ENCODE data around the gene ACOT6.
"Not testable (repeated sequence)": the region's sequence is repeated elsewhere in the genome, so short reads cannot be mapped to it uniquely, and the experiment has no call there.

Gene ACOT6

GRCh38 chr14:73602994-73603393 lies 9.3 kb upstream of the ACOT6 start:
- DNase-seq = no peak

- no peak for DNase-seq
Observed at GRCh38 chr14:73606271-73606670, 6.0 kb upstream of the ACOT6 start.

DNA sequence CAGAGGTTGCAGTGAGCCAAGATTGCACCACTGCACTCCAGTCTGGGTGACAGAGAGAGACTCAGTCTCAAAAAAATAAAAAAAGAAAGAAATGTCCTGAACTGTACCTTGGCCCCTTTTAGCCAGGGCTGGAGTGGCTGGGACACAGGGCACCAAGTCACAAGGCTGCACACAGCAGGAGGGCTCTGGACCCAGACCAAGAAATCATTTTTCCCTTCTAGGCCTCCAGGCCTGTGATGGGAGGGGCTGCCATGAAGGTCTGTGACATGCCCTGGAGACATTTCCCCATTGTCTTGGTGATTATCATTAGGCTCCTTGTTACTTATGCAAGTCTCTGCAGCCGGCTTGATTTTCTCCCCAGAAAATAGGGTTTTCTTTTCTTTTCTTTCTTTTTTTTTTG lies 5.1 kb upstream of the ACOT6 start:
- no peak for DNase-seq

DNA sequence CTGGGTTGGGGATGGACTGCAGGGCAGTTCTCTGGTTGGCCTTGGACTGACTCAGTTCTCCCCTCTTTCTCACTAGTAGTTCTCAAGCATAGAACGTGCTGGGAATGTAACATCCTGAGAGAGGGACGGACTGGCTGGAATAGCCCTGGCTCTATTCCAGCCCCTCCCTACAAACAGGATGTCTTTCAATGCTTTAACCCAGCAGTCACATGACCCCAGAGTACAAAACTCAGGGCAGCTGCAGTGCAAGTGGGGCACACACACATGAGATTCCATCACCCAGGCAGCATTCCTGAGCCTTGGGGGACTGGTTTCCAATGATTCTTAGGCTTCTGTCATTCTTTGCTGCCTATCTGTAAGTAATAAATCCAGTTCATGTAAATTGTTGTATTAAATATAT lies 1.6 kb upstream of the ACOT6 start:
- DNase-seq = no peak

DNA sequence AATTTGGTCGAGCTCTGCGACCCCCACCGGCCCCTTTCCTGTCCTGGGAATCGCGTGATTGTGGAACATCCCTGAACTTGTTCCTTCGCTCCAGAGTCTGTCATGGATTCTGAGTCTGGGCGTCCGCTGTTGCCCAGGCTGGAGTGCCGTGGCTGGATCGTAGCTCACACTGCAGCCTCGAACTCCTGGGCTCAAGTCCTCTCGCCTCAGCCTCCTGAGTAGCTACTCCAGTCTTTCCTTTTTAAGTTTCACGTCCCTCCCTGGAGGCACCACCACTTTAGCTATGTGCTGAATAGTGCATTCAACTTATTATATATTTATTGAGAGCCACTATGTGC lies 698 bp downstream of the ACOT6 start:
- DNase-seq = no peak

DNA sequence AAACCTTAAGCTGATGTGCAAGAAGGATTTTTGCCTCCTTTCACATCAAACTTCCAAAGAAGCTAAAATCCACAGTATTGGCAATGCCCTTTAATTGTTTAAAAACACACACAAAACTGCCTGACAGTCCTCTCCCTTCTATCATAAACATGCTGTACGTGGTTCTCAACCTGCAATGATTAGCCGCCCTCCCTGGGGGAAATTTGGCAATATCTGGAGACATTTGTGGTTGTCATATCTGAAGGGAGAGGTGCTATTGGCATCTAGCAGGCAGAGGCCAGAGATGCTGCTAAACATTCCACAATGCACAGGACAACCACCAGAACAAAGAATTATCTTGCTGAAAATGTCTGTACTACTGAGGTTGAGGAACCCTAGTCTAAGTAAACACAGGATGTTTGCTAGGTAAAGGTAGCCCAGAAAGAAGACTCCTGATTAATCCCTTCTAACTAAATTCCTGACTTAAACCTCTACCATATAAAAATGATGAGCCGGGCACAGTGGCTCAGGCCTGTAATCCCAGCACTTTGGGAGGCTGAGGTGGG lies 1.2 kb downstream of the ACOT6 start:
- no peak for DNase-seq

DNA sequence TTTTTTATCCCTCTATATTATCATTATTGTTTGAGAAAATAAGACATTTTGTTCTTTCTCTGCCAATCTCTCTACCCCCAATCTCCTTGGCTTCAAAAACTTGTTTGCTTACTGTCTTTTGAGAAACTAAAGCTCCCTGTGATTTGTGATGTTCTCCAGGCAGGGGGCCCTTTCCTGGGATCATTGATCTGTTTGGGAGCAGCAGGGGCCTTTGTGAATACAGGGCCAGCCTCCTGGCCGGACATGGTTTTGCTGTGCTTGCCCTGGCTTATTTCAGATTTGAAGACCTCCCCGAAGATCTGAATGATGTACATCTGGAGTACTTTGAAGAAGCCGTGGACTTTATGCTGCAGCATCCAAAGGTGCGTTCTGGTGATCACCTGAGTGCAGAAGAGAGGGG lies 4.5 kb downstream of the ACOT6 start:
- no peak for DNase-seq

GRCh38 chr14:73619524-73619923 lies 7.2 kb downstream of the ACOT6 start:
- DNase-seq = no peak

DNA sequence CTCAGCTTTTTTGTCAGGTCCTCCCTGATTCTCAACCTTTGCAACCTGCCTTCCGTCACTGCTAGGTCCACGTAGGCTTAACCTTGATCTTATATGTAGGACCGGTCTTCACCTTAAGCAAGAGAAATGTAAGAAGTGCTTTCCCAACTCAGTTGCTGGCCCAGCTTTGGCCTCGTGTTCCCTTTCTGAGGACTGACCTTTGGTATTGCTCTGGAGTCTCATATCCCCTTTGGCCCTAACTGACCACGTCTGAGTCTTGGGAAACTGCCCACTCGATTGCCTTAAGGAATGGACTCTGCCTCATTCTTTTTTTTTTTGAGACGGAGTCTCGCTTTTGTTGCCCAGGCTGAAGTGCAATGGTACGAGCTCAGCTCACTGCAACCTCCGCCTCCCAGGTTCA lies 8.0 kb downstream of the ACOT6 start:
- no peak for DNase-seq

DNA sequence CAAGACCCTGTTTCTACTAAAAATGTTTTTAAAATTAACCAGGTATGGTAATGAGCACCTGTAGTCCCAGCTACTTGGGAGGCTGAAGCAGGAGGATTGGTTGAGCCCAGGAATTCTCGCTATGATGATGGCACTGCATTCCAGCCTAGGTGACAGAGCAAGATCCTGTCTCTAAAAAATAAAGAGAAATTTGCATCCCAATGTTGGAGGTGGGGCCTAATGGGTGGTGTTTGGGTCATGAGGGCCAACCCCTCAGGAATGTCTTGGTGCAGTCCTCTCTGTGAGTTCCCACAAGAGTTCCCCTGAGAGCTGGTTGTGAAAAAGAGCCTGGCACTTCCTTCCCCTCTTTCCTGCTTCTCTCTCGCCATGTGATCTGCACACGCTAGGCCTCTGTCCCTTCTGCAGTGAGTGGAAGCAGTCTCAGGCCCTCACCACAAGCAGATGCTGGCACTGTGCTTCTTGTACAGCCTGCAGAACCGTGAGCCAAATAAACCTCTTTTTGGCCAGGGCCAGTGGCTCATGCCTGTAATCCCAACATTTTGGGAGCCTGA lies 11.3 kb downstream of the ACOT6 start:
- no peak for DNase-seq

- no peak for DNase-seq
Observed at GRCh38 chr14:73625706-73626105, 13.4 kb downstream of the ACOT6 start.

DNA sequence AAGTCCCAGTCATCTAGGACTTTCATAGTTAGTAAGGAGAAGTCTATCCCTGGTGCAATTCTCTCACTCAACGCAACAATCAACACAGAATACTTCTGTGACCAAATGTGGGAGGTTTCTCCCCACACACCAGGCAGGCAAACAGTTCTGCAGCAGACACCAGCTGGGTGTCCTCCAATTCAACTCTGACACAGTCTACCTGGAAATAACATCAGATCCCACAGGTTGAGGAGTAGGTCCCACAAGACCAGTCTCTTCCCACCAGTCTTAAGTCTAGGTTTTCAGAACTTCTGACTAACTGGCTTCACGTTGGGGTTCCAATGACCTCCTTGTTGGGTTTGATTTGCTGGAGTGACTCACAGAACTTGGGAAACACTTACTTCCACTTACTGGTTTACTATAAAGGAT lies 14.8 kb downstream of the ACOT6 start:
- DNase-seq = no peak

DNA sequence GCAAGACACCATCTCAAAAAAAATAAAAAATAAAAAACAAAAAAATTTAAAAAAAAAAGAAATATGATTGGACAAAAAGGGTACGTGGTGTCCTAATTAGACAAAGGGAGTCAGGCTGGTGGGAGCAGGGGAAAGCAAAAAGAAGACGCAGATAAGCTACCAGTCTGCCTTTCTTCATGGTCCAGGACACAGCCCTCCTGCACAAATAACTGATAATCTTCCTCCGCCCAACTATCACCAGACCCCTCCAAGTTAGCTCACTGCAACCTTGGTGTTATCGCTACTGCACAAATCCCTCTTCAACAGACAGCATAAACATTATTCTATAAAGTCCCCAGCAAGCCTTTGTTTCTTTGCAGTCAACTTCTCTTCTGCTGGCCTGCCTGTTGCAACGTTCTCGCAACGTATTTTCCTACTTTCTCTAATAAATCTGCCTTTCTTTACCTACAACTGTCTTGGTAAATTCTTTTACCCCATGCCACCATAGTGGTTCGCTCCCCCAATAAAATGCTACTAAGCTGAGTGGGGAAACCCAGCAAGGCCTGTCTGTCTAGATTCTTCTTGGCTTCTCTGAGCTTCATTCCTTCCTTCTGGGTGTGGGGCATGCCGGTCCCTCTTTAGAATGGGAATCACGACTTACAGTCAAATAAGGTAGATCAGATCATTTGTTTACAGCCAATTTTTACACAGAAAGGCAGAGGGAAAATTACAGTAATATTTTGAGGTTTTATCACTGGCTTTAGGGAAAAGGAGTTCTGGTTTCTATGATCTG lies 17.9 kb downstream of the ACOT6 start:
- no peak for DNase-seq

GRCh38 chr14:73633116-73634010 lies 21.0 kb downstream of the ACOT6 start:
- DNase-seq = peak; percentile 44

DNA sequence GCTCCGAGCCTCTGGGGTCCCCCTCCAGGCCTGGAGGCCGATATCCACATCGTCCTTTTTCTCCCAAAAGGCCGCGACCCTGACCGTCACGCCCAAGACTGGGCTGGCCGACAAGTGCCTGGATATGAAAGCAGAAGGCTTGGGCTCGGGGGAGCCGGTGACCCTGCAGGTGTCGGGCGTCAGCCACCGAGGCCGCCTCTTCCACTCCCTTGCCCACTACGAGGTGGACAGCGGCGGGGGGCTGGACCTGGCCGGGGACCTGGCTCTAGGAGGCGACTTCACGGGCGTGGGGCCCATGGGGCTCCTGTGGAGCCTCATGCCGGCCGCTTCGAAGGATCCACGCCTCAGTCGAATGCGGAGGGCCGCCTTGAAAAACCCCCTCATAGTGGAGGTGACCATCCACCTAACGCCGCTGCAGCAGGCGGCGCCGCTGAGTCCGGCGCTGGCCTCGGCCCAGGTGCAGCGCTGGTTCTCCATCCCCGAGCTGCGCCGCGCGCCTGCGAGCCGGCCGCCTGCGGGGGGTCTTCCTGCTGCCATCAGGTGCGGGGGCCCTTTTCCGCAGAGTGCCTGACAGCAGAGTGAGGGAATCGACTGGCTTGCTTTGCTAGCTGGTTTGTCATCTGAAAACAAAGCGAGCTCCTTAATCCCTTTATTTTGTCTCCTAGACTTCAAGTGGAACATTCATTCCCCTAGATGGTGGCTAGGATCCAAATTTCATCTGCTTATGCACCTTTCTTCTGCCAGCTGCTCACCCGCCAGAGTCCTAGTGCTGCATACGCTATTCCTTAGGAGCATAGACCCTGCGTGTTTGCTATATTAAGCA lies 21.9 kb downstream of the ACOT6 start:
- DNase-seq = peak; percentile 8

GRCh38 chr14:73636355-73636754 lies 24.0 kb downstream of the ACOT6 start:
- not testable (repeated sequence) for DNase-seq

GRCh38 chr14:73637830-73638229 lies 25.5 kb downstream of the ACOT6 start:
- DNase-seq = no peak

DNA sequence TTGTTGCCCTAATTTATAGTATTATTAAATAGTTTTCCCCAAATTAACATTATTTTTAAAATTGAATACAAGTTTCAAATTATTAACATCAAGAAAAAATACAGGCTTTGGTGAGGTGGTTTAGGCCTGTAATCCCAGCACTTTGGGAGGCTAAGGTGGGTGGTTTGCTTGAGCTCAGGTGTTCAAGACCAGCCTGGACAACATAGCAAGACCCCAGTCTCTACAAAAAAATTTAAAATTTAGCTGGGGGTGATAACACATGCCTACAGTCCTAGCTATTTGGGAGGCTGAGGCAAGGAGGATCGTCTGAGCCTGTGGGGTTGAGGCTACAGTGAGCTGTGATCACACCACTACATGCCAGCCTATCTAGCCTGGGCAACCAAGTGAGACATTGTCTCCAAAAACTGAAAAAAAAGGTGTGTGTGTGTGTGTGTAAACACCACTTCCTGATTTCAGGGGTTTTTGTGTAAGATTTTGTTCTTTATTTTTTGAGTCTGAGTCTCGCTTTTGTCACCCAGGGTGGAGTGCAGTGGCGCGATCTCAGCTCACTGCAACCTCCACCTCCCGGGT lies 28.6 kb downstream of the ACOT6 start:
- no peak for DNase-seq

DNA sequence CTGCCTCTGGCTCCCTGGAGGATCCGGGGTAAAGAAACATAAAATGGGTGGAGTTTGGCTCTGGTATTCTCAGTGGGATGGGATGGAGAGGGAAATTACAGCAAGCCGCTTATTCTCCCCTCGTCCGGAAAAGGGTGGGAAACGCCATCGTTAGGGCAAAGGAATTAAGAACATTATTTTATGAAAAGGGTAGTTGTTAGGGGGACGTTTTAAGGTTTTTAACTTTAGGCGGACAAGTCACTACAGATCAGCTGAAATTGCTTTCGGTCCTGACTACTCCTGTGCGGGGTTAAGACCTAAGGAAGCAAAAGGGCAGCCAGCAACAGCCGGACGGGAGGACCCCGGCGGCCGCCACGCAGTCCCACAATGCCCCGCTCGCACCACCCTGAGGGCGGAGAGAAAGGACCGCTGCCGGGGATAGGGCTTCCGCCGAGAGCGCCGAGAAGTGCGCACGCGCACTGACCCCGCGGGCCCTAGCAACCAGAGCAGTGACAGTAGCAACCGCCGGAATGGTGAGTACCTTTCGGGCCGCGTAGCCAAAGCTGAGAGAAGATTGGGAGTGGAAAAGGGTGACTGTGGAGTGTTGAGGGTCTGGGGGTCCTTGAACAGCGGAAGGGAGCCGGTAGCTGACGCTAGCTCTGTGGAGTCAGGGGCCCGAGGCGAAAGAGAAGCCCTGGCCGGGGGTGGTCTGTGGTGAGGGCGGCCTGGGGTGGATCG lies 32.4 kb downstream of the ACOT6 start, which contains the start of gene DNAL1:
Gene DNAL1 (plus strand): TSS at position 456 of the 717 bp plus-strand sequence. CDS start 54 bp downstream, at position 510.
- DNase-seq = peak; percentile 91

DNA sequence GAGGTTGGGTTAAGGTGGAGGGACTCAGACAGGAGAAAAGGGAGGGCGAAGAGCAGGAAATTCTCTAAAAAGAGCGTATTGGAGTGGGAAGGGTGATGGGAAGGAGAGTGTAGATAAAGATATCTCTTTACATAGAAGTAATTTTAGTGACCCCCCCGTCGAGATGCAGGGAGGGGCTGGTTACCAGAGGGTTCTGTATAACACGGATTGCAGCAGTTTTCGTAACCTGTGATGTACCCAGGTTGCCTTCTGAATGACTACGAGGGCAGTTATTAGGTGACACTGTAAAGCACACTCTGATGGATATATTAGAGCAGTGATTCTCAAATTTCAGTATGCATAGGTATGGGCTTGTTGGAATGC lies 32.9 kb downstream of the ACOT6 start:
- no peak for DNase-seq

DNA sequence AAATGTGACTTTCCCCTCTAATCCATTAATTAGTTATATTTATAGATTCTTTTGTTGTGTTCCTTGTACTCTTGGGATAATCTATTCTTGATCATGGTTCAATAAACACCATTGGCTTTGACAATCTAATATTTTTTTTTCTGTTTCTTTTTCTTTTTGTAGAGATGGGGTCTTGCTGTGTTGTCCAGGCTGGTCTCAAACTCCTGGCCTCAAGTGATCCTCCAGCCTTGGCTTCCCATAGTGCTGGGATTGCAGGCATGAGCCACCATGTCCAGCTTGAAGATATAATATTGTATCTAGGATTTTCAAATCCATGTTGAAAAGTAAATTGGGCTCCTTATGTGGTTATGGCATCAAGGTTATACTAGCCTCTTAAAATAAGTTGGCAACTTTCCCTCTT lies 38.7 kb downstream of the ACOT6 start:
- DNase-seq = no peak

DNA sequence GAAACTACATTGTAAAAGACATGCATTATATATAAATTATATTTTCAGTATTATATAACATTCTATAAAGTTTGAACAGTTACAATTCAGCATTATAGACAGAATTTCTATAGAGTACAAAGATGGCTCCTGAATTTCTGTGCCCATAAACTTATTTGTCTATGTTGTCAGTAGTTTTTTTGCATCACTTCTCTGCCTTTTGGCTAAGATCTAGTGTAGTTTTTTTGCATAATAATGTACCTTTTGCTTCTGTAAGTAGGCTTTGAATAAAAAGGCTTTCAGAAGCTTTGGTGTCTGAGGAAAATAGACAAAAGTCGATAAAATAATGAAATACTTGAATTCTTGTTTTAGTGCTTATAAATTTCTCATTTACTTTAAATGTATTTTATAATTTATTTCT lies 43.5 kb downstream of the ACOT6 start:
- DNase-seq = no peak
